ENCODE data around the gene TMEM190.

The TMEM190 gene

GRCh38 chr19:55372316-55373081 lies 4.1 kb upstream of the TMEM190 start:
- DNase-seq, result no peak

- DNase-seq, result no peak
Observed at GRCh38 chr19:55373306-55373992, 3.2 kb upstream of the TMEM190 start.

- DNase-seq, result no peak
Observed at GRCh38 chr19:55373993-55374757, 2.5 kb upstream of the TMEM190 start.

- DNase-seq, result no peak
Observed at GRCh38 chr19:55377356-55378131, 918 bp downstream of the TMEM190 start.

- DNase-seq, result no peak
Observed at GRCh38 chr19:55379174-55379573, 2.5 kb downstream of the TMEM190 start.

- no peak for DNase-seq
Observed at GRCh38 chr19:55382013-55382412, 5.4 kb downstream of the TMEM190 start.

GRCh38 chr19:55382522-55383054 lies 6.0 kb downstream of the TMEM190 start:
- DNase-seq, result no peak

GRCh38 chr19:55383279-55384130 lies 6.9 kb downstream of the TMEM190 start:
- DNase-seq, result peak; percentile 62

- peak; percentile 59 for DNase-seq
Observed at GRCh38 chr19:55384131-55384919, 7.7 kb downstream of the TMEM190 start, which contains the start of gene TMEM238. TMEM238 (minus strand) TSS chr19:55384292; CDS start chr19:55384259, 33 bp downstream.

GRCh38 chr19:55384920-55385723 lies 8.5 kb downstream of the TMEM190 start:
- peak; percentile 96 for DNase-seq

- DNase-seq, result peak; percentile 98
Observed at GRCh38 chr19:55385724-55386492, 9.3 kb downstream of the TMEM190 start, which contains the start of gene RPL28. RPL28 (plus strand) TSS chr19:55385932; CDS start chr19:55386358, 426 bp downstream.

- peak; percentile 29 for DNase-seq
Observed at GRCh38 chr19:55386493-55386971, 9.9 kb downstream of the TMEM190 start.

GRCh38 chr19:55387736-55388497 lies 11.3 kb downstream of the TMEM190 start:
- no peak for DNase-seq

- no peak for DNase-seq
Observed at GRCh38 chr19:55389386-55390317, 13.0 kb downstream of the TMEM190 start.

GRCh38 chr19:55390461-55390880 lies 13.8 kb downstream of the TMEM190 start:
- no peak for DNase-seq

- no peak for DNase-seq
Observed at GRCh38 chr19:55391191-55391670, 14.6 kb downstream of the TMEM190 start.
